Activated T-cell treated with anti-CD3 and anti-CD28 coated beads, Interleukin-2, amount 50 U/mL, for 4 hours (primary cell): ENCODE results near the gene FBXL15. TPM values are rescaled to one million over a fixed set of nuclear protein-coding genes. Genes with fewer than 3 reads are reported as not detected.
A peak's percentile ranks its signal among the peaks of the same experiment; 100 is the strongest.

ENCODE experiments used
- ATAC-seq, 2 donors: fragments of 200-7000 bp; cut with Tn5 transposase; one replicate each; pipeline ENCODE4 v1.10.0; 2021
- DNase-seq: peaks from one replicate; pipeline ENCODE4 v3.0.0-alpha.2; 2020
- H3K27me3 Mint-ChIP-seq: one replicate; pipeline ENCODE4 v1.8.0; 2021; ENCODE audit warnings: low read depth, mixed read lengths
- H3K36me3 Mint-ChIP-seq: one replicate; pipeline ENCODE4 v1.8.0; 2022; ENCODE audit warnings: mixed read lengths; ENCODE audit not compliant: insufficient read depth
- H3K4me1 Mint-ChIP-seq: one replicate; pipeline ENCODE4 v1.8.0; 2021; ENCODE audit warnings: low read depth, mixed read lengths
- H3K4me3 Mint-ChIP-seq: one replicate; pipeline ENCODE4 v1.8.0; 2021; ENCODE audit warnings: mild to moderate bottlenecking, moderate library complexity, mixed read lengths
- H3K9me3 Mint-ChIP-seq: one replicate; pipeline ENCODE4 v1.8.0; 2021; ENCODE audit warnings: mixed read lengths
- total RNA-seq, 3 donors: library from RNA; stranded (reverse); gene quantifications; one replicate each; pipeline ENCODE4 v1.2.1, GENCODE V29; 2021

The FBXL15 gene
- total RNA-seq, 3 donors from 2014 or later = 16.5 to 17.7 (median 16.6) TPM

DNA sequence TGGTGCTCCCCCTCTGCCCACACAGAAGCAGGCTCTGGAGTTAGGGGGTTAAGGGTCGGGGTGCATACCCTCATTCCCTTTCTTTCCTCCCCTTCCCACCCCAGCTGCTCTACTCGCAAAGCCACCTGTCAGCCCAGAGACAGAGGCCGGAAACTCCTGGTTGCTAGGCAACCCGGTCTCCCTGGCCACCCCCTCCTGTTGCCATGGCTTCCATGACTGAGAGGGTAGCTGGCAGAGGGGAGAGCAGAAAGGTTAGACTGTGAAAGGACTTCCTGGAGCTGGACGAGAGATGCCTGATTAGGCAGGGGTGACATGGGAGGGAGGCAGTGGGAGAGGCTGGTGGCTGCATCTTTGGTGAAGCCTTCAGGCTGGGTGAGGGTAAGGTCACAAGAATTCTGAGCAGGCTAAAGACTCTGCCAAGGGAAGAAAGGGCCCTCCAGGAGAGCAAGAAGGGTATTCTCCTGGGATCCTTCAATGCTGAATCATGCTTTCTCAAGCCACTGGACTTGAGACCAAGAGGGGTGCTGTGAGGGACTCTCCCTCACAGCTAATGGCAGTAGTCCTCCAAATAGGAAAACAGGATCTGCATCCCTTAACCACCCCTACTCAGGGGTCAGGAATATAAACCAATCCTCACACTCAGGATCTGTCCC, 7.5 kb upstream of the FBXL15 start:
- peaks cover 53% of the 10 kb centered on the region for H3K27me3 Mint-ChIP-seq
- H3K36me3 Mint-ChIP-seq = no peaks in the 10 kb centered on the region
- H3K9me3 Mint-ChIP-seq = no peaks in the 10 kb centered on the region
- no peak for ATAC-seq
- no peak overlapping the region for H3K4me3 Mint-ChIP-seq
- DNase-seq = no peak
- H3K4me1 Mint-ChIP-seq = peaks cover 29% of the 10 kb centered on the region

DNA sequence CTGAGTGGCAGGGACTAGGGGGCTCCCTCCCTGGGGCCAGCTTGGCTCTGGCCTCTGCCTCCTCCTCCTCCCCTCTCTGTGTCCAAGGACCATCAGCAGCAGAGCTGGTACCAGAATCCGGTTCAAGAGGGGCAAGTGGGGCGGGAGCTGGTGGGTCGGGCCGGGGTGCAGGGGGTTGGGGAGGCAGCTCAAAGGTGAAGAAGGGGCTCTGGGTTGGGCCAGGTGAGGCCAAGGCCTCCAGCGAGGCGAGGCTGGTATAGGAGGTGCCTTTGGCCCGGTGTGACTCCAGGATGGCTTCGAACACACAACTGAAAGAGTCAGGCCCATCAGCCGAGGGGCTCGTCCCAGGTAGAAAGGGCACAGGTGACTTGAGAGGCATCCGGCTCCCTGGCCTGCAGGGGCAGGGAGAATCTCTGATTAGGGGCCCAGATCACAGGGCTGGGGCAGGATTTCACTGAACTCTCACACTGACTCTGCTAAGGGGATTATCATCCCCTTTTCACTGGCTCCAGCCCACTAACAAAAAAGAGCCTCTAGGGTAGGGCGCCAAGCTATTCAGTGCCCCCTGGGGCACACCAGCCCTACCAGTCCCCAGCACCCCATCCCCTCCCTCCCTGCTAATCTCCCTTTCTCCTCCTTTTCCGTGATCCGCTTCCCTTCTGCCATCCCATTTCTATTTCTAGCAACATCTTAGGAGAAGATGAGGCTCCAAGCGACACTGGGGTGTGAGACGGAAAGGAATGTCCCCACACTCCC, 6.7 kb upstream of the FBXL15 start:
- peaks cover 28% of the 10 kb centered on the region for H3K4me1 Mint-ChIP-seq
- peaks cover 53% of the 10 kb centered on the region for H3K27me3 Mint-ChIP-seq

DNA sequence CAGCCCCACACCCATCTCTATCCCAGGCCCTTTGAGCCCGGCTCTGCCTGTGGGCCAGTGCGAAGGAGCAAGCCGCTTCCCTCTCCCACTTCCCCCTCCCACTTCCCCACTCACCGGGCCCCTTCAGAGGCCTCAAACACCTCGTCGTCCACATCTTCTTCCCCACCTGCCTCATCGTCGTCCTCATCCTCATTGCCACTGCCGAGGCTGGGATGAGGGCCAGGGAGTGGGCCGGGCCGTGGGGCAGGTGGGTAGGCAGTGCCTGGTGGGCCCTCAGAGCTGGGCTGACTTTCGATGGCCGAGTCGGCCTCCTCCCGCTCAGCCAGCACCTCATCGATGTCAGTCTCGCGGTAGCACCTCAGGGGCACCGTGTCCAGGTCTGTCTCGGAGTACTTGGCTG, 5.9 kb upstream of the FBXL15 start:
- Mint-ChIP-seq H3K27me3 (peaks cover 50% of the 10 kb centered on the region), H3K36me3 (no peaks in the 10 kb centered on the region), H3K4me1 (peaks cover 31% of the 10 kb centered on the region), H3K9me3 (no peaks in the 10 kb centered on the region), H3K4me3 (no peak overlapping the region)
- DNase-seq = no peak
- no peak for ATAC-seq

More for the DNA sequence above, 6.7 kb upstream of the FBXL15 start:
- Mint-ChIP-seq H3K4me3 (no peak overlapping the region), H3K36me3 (no peaks in the 10 kb centered on the region), H3K9me3 (no peaks in the 10 kb centered on the region)
- ATAC-seq (no peak), DNase-seq (no peak)

DNA sequence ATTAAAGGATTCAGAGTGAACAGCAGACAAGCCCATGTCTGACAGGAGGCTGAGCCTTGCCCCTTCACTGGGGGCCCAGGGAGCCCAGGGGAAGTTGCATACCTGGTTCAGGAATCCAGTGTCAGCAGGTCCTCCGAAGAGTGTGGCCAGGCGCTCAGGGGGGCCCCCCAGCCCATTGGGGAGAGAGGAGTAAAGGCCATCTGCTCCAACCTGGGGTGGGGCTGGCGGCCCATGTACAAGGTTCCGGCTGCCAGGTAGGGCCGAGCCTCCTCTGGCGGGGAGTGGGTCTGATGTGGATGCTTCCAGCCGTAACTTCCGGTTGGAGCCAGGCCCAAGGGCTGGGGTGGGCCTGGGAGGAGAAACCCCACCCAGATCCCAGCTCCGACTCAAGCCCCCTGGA, 4.4 kb upstream of the FBXL15 start:
- Mint-ChIP-seq H3K4me3 (no peak overlapping the region), H3K9me3 (no peaks in the 10 kb centered on the region), H3K36me3 (no peaks in the 10 kb centered on the region), H3K27me3 (peaks cover 40% of the 10 kb centered on the region), H3K4me1 (peaks cover 32% of the 10 kb centered on the region)
- DNase-seq = no peak
- ATAC-seq = no peak

DNA sequence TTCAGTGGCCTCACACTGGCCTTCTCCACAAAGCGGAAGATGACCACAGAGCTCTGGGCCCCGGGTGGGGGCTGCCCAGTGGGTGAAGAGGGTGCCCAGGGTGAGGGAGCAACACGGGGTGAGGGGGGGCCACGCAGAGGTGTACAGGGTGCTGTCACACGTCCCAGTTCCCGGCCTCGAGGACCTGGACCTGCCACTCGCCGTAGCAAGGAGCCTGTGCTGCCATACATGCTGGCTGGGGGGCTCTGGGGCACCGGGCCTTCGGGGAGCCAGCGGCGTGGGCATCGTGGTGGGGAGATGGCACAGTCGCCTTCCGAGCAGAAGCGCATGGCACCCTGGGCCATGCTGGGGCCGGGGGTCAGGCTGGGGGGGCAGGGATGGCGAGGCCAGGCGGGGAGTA, 3.9 kb upstream of the FBXL15 start:
- peaks cover 36% of the 10 kb centered on the region for H3K27me3 Mint-ChIP-seq
- peaks cover 30% of the 10 kb centered on the region for H3K4me1 Mint-ChIP-seq
- no peak for ATAC-seq
- H3K36me3 Mint-ChIP-seq = no peaks in the 10 kb centered on the region
- no peak for DNase-seq
- H3K4me3 Mint-ChIP-seq = no peak overlapping the region
- no peaks in the 10 kb centered on the region for H3K9me3 Mint-ChIP-seq

DNA sequence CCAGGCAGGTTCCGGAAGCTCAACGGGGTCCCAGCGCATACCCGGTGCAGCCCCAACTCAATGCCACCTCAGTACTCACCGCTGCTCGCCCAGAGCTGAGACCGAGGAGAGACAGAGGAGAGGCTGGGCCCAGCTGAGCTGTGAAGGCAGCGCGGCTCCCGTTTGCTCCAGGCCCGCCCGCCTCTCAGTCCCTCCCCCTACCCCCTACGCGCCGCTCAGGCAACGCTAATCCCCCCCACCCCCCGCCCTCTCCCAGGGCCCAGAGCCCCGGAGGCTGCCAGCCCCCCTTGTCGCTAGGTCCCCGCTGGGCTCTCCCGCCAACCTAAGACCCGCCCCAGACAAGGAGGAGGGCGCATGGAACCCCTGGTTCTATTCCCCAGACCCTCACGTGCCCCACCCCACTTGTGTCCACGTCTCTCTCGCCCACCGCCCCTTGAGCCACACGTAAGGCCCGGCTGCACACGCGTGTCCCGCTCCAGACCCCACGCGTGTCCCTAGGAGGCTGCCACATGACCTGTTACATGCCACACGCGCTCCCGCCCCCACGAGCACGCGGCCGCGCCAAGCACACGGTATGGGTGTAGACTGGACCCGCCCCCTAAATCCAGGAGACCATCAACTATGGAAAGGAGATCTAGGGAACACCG, 1.9 kb upstream of the FBXL15 start, which contains the start of gene PSD:
PSD (minus strand) TSS at position 164 of the 647 bp plus-strand sequence. CDS start 1,747 bp downstream, outside the sequence.
- peaks cover 7% of the 10 kb centered on the region for H3K36me3 Mint-ChIP-seq
- H3K27me3 Mint-ChIP-seq = peaks cover 30% of the 10 kb centered on the region
- ATAC-seq (no peak), DNase-seq (no peak)
- H3K4me3 Mint-ChIP-seq = peak within 1 kb of the TSS; percentile 96
- H3K4me1 Mint-ChIP-seq = peaks cover 34% of the 10 kb centered on the region
- no peaks in the 10 kb centered on the region for H3K9me3 Mint-ChIP-seq

DNA sequence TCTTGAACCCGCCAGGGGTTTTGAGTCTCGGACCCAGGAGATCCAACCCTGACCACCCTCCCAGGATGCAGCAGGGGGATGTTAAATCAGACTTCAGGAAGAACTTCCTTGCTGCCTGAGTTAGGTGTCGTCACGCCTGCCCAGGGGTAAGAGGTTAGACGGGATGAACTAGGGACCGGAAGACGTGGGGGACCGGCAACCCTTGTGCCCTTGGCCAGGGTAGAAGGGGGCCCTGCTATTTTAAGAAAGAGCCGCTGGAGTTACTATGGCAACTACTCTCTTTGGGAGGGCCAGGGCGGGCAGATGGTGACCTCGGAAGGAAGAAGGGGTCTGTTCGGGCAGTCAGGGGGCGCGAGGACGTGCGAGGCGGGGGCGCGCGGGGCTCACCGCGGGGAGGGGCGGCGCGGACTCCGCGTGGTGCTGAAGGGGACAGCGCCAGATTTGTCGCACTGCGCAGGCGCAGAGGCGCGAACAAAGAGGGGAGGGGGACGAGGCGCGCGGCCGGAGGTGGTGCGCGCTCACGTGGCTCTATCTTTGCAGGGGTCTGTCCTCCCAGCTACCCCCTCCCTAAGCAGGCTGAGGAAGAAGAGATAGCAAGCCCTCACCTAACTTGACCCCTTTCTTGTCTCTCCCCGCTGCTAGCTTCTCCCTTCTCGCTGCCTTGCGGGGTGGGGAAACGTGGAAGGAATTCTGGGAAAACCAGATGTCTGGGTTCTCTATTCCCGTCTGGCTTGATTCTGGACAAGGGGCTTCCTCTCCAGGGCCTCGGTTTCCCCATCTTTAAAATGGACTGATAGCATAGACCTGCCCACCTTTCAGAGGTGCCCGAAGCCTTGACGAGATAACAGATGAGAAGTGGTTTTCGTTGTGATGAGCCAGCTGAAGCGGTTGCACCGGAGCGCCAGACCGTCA, 1.1 kb upstream of the FBXL15 start:
- Mint-ChIP-seq H3K4me3 (peak overlapping the region; percentile 96), H3K27me3 (peaks cover 26% of the 10 kb centered on the region), H3K9me3 (no peaks in the 10 kb centered on the region), H3K4me1 (peaks cover 34% of the 10 kb centered on the region), H3K36me3 (peaks cover 7% of the 10 kb centered on the region)
- peak; percentile 64 for DNase-seq
- no peak for ATAC-seq

DNA sequence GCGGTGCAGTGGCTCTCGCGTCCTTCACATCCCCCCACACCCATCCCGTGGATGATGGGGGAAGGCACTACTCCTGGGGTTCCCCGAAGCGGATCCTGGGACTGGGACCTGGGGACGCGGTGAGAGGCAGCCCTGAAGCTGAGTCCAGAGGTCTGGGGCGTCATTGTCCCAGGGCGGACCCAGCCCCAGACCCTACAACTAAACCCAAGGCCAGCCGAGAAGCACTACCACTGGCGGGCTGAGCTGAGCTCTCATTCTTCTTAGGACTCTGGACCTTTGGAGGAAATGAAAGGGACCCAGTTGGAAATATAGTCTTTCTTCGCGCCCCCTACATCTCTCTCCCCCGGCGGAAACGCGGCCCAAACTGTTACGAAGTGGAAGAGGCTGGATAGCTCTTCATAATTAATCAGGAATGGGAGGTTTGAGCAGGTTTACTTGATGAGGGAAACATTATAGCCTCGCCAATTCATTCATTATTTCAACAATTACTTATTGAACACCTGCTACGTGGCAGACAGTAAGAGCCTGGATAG, 389 bp upstream of the FBXL15 start:
- Mint-ChIP-seq H3K27me3 (peaks cover 26% of the 10 kb centered on the region), H3K4me3 (peak overlapping the region; percentile 96), H3K9me3 (no peaks in the 10 kb centered on the region), H3K36me3 (peaks cover 7% of the 10 kb centered on the region), H3K4me1 (peaks cover 34% of the 10 kb centered on the region)
- ATAC-seq (no peak), DNase-seq (no peak)

DNA sequence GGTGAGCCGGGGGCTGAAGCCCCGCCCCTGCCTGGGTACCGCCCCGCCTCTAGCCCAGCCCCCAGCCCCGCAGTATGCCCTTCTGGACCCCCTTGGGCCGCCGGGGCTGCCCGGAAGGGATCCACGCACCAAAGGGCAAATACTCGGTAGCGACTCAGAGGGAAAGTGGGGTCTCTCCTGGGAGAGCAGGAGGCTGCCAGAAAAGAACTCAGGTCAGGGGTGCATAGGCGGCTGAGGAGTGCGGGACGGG, 796 bp downstream of the FBXL15 start:
- H3K4me1 Mint-ChIP-seq = peaks cover 34% of the 10 kb centered on the region
- ATAC-seq = no peak
- peaks cover 16% of the 10 kb centered on the region for H3K27me3 Mint-ChIP-seq
- H3K36me3 Mint-ChIP-seq = peaks cover 7% of the 10 kb centered on the region
- no peaks in the 10 kb centered on the region for H3K9me3 Mint-ChIP-seq
- DNase-seq = no peak
- H3K4me3 Mint-ChIP-seq = peak overlapping the region; percentile 96

DNA sequence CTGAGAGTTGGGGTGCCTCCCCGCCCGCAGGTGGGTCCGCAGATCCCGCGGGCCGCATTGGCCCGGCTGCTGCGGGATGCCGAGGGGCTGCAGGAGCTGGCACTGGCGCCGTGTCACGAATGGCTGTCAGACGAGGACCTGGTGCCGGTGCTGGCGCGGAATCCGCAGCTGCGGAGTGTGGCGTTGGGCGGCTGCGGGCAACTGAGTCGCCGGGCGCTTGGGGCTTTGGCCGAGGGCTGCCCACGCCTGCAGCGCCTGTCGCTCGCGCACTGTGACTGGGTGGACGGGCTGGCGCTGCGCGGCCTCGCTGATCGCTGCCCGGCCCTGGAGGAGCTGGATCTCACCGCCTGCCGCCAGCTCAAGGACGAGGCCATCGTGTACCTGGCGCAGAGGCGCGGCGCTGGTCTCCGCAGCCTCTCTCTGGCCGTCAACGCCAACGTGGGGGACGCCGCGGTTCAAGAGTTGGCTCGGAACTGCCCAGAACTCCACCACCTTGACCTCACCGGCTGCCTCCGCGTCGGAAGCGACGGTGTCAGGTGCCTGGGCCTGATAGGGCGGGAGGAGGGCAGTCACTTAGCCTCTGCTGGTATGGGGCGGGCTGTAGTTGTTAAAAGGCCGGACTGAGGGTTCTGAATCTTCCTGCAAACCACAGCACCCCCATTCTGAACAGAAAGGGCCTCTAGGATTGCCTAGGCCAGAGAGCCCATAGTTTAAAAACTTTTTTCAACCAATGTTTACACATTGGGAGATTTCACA, 1.3 kb downstream of the FBXL15 start:
- DNase-seq = no peak
- ATAC-seq = peak; percentile 4
- no peaks in the 10 kb centered on the region for H3K9me3 Mint-ChIP-seq
- H3K4me1 Mint-ChIP-seq = peaks cover 35% of the 10 kb centered on the region
- H3K4me3 Mint-ChIP-seq = peak overlapping the region; percentile 96
- H3K27me3 Mint-ChIP-seq = peaks cover 14% of the 10 kb centered on the region
- peaks cover 7% of the 10 kb centered on the region for H3K36me3 Mint-ChIP-seq

DNA sequence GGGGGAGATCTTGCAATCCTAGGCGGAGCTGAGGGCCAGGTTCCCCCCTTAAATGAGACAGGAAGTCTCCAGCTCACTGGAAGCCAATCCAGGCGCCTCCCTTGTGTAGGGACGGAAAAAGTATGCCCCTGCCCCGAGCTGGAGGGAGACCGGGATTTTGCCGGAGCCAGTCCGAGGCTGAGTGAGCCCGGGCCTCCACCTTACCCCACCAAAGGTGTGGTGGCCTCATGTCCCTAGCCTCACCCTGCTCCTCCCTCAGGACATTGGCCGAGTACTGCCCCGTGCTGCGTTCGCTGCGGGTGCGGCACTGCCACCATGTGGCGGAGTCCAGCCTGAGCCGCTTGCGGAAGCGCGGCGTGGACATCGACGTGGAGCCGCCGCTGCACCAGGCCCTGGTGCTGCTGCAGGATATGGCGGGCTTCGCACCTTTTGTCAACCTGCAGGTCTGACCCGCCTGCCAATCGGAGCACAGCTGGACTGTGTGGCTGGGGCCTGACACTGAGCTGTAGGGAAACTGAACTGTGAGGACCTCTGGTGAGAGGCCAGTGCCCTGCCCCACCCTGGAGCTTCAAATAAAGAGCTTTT, 2.0 kb downstream of the FBXL15 start:
- H3K4me1 Mint-ChIP-seq = peaks cover 38% of the 10 kb centered on the region
- ATAC-seq = peak in 1 of 2 donors; percentile 12
- H3K27me3 Mint-ChIP-seq = peaks cover 8% of the 10 kb centered on the region
- H3K9me3 Mint-ChIP-seq = no peaks in the 10 kb centered on the region
- DNase-seq = no peak
- H3K4me3 Mint-ChIP-seq = peak overlapping the region; percentile 96
- H3K36me3 Mint-ChIP-seq = peaks cover 7% of the 10 kb centered on the region

DNA sequence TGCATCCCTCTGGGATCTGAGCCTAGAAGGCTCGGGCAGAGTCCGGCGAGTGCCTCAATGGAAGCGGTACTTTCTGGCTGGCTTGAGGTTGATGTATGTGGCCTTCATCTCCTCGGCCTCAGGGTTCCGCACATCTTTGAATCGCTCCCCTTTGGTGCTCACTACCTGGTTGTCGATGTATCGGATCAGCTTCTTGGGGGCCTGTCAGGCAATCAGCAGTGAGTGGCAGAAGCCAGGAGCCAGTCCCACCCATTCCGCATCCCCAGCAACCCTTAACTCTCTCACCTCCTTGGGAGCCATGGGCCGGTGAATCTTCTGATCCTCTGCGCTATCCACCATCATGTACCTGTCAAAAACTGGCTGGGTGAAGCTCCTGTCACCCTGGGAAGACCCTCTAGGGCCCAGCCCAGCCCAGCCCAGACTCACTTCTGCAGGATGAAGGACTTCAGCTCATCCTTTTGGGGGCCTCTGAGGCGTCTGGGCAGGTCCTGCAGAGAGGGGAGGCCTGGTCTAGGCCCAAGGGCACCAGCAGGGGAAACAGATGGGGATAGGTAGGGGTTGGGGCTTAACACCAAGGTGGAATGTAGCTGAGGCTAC, 2.8 kb downstream of the FBXL15 start:
- Mint-ChIP-seq H3K4me1 (peaks cover 34% of the 10 kb centered on the region), H3K4me3 (peak overlapping the region; percentile 37), H3K27me3 (no peaks in the 10 kb centered on the region), H3K9me3 (no peaks in the 10 kb centered on the region), H3K36me3 (peaks cover 7% of the 10 kb centered on the region)
- no peak for ATAC-seq
- no peak for DNase-seq

DNA sequence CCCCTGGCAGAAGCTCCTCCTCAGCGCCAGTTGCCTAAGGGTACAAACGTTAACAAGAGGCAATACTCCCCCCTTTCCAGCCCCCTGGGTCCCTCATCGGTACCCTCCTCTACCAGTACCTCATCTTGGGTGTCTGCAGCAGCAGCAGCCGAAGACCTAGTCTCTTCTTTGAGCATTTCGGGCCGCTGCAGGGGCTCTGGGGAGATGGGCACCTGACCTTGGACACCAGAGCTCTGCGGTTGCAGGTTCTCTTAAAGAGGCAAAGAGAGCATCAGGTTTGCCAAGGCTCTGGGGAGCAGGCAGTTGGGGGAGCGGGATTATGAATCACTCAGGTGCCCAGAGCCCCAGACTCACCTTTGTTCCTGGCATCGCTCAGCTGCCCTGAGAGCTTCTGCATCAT, 3.5 kb downstream of the FBXL15 start:
- Mint-ChIP-seq H3K27me3 (no peaks in the 10 kb centered on the region), H3K9me3 (no peaks in the 10 kb centered on the region), H3K4me3 (no peak overlapping the region), H3K4me1 (peaks cover 31% of the 10 kb centered on the region), H3K36me3 (peaks cover 7% of the 10 kb centered on the region)
- DNase-seq (no peak), ATAC-seq (no peak)
